Tibial nerve (tissue), 4 donors: ENCODE measurements around the gene PIP5K1C.
A peak's percentile ranks its signal among the peaks of the same experiment; 100 is the strongest.

Experiments used
- EP300 ChIP-seq, 2 donors: sonication (generic); formaldehyde crosslinking; IDR thresholded peaks; one replicate each; pipeline ENCODE4 v1.6.1; 2017; ENCODE audit warnings: antibody characterized with exemption in 2 of 2, mild to moderate bottlenecking in 1 of 2
- POLR2A ChIP-seq, 2 donors: fragments of 450-650 bp; IDR thresholded peaks; one replicate each; pipeline ENCODE4 v1.6.1; 2017; ENCODE audit warnings: antibody characterized with exemption in 2 of 2, mild to moderate bottlenecking in 2 of 2, moderate library complexity in 2 of 2
- TF ChIP-seq, protein P1 (sequence below), 5 experiments: fragments of 200-600 bp in 3 of 5; fragments of 450-650 bp in 2 of 5; sonication (generic) in 3 of 5; IDR thresholded peaks; one replicate each; pipeline ENCODE4 v1.5.1; 2016 to 2019; ENCODE audit warnings: antibody characterized with exemption in 5 of 5, mild to moderate bottlenecking in 3 of 5, moderate library complexity in 2 of 5

DNA sequence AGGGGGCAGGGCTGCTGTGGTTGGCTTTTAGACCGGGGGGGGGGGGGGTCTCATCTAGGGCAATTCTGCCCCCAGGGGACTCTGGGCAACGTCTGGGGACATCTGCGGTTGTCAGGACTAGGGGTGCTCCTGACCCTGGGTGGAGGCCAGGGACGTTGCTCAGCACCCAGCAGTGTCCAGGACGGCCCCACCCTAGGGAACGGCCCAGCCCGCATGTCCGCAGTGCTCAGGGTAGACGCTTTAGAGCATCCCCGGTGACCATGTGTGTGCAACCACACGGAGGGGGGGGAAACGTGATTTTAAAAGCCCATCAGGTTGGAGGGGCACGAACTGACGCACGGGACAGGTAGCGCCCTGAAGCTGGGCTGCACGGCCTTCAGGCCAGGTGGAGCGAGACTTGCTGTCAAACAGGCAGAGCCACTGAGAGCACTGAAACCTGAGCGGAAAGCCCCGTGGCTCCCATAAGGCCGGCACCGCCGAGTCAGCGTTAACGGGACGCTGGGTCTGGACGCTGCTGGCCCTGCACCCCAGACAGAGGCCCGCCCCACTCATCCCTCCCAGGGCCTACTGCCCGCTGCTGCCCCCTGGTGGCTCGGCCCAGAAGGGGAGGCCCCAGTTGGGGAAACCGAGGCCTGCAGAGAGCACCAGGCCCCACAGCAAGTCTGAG, 82.0 kb downstream of the PIP5K1C start:
- peak in 1 of 2 donors; percentile 49 for TF ChIP-seq EP300 (IDR thresholded peaks at IDR 0.05)
- TF ChIP-seq, protein P1, sequence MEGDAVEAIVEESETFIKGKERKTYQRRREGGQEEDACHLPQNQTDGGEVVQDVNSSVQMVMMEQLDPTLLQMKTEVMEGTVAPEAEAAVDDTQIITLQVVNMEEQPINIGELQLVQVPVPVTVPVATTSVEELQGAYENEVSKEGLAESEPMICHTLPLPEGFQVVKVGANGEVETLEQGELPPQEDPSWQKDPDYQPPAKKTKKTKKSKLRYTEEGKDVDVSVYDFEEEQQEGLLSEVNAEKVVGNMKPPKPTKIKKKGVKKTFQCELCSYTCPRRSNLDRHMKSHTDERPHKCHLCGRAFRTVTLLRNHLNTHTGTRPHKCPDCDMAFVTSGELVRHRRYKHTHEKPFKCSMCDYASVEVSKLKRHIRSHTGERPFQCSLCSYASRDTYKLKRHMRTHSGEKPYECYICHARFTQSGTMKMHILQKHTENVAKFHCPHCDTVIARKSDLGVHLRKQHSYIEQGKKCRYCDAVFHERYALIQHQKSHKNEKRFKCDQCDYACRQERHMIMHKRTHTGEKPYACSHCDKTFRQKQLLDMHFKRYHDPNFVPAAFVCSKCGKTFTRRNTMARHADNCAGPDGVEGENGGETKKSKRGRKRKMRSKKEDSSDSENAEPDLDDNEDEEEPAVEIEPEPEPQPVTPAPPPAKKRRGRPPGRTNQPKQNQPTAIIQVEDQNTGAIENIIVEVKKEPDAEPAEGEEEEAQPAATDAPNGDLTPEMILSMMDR (IDR thresholded peaks at IDR 0.05), result peak; percentile 90 to 98 (median 96)
- no peak for TF ChIP-seq POLR2A (IDR thresholded peaks at IDR 0.05)
